Activated T-cell treated with anti-CD3 and anti-CD28 coated beads for 1 hour (primary cell): ENCODE measurements around the gene METRNL.
"Not testable (repeated sequence)": the region's sequence is repeated elsewhere in the genome, so short reads cannot be mapped to it uniquely, and the experiment has no call there.

Source experiments
- DNase-seq: peaks from one replicate; pipeline ENCODE4 v3.0.0-alpha.2; 2020; ENCODE audit warnings: low read depth

Gene METRNL

GRCh38 chr17:83079352-83079747 lies at the start of gene METRNL:
Gene METRNL, plus strand, starts transcription at chr17:83079609. Its CDS starts 207 bp downstream, at chr17:83079816.
- peak; percentile 48 for DNase-seq

GRCh38 chr17:83030432-83030831 lies 49.0 kb upstream of the METRNL start:
- DNase-seq, result no peak

- DNase-seq, result no peak
Observed at GRCh38 chr17:83031321-83031945, 48.0 kb upstream of the METRNL start.

- not testable (repeated sequence) for DNase-seq
Observed at GRCh38 chr17:83031946-83032451, 47.4 kb upstream of the METRNL start.

- DNase-seq, result no peak
Observed at GRCh38 chr17:83032781-83033180, 46.6 kb upstream of the METRNL start.

GRCh38 chr17:83034525-83034924 lies 44.9 kb upstream of the METRNL start:
- no peak for DNase-seq

- DNase-seq, result no peak
Observed at GRCh38 chr17:83035722-83036121, 43.7 kb upstream of the METRNL start.

GRCh38 chr17:83036193-83036592 lies 43.2 kb upstream of the METRNL start:
- no peak for DNase-seq

GRCh38 chr17:83036666-83037065 lies 42.7 kb upstream of the METRNL start:
- DNase-seq, result no peak

- no peak for DNase-seq
Observed at GRCh38 chr17:83037084-83037873, 42.1 kb upstream of the METRNL start.

- no peak for DNase-seq
Observed at GRCh38 chr17:83037874-83038165, 41.6 kb upstream of the METRNL start.

GRCh38 chr17:83038983-83039382 lies 40.4 kb upstream of the METRNL start:
- DNase-seq, result not testable (repeated sequence)

GRCh38 chr17:83041305-83041704 lies 38.1 kb upstream of the METRNL start:
- DNase-seq, result no peak

- DNase-seq, result no peak
Observed at GRCh38 chr17:83042522-83043158, 36.8 kb upstream of the METRNL start.

GRCh38 chr17:83044479-83044878 lies 34.9 kb upstream of the METRNL start:
- not testable (repeated sequence) for DNase-seq

GRCh38 chr17:83046448-83047181 lies 32.8 kb upstream of the METRNL start:
- no peak for DNase-seq

GRCh38 chr17:83047182-83047478 lies 32.3 kb upstream of the METRNL start:
- DNase-seq, result no peak

GRCh38 chr17:83047818-83048475 lies 31.5 kb upstream of the METRNL start:
- DNase-seq, result not testable (repeated sequence)

- DNase-seq, result no peak
Observed at GRCh38 chr17:83050651-83051395, 28.6 kb upstream of the METRNL start.

- peak; percentile 96 for DNase-seq
Observed at GRCh38 chr17:83051396-83052240, 27.8 kb upstream of the METRNL start.

GRCh38 chr17:83052241-83052564 lies 27.2 kb upstream of the METRNL start:
- DNase-seq, result no peak
